IMR-90 (cell line): ENCODE measurements around the gene PTRH2. TPM values are rescaled to one million over a fixed set of nuclear protein-coding genes. Genes with fewer than 3 reads are reported as not detected.
A peak's percentile ranks its signal among the peaks of the same experiment; 100 is the strongest.

Source experiments
- ATAC-seq: fragments of 200-7000 bp; cut with Tn5 transposase; 2 replicates; pipeline ENCODE4 v1.9.1; 2020; ENCODE audit warnings: low read depth, mild to moderate bottlenecking, moderate library complexity
- BruUV-seq: library from RNA; stranded (reverse); fragments of 400-500 nt; replicated peaks from 2 replicates; lab custom pipeline; 2021; lab: Mats Ljungman, UMichigan
- CTCF ChIA-PET: fragments of 300-600 bp; formaldehyde crosslinking; extraction: SDS; loops from one replicate; lab custom pipeline; 2021; ENCODE audit warnings: antibody characterized with exemption; lab: Yijun Ruan, JAX
- POLR2A ChIA-PET: fragments of 300-600 bp; sonication (Branson Sonifier 250); formaldehyde crosslinking; loops from one replicate; lab custom pipeline; 2022; ENCODE audit warnings: antibody characterized with exemption; ENCODE audit not compliant: unreplicated experiment; lab: Charles Lee
- DNase-seq: peaks from one replicate; pipeline ENCODE4 v3.0.0; 2013
- H2AFZ ChIP-seq: replicated peaks from 2 replicates; pipeline ENCODE3; 2013; ENCODE audit warnings: low read length, mild to moderate bottlenecking; ENCODE audit not compliant: poor library complexity
- H2AK5ac ChIP-seq: 2 replicates; pipeline ENCODE4 v1.6.1; 2013; ENCODE audit warnings: low read depth, low read length, inconsistent platforms
- H2AK9ac ChIP-seq: replicated peaks from 2 replicates; pipeline ENCODE3; 2013; ENCODE audit warnings: mild to moderate bottlenecking, low read depth, low read length, moderate library complexity; ENCODE audit not compliant: poor library complexity
- H2BK120ac ChIP-seq: 2 replicates; pipeline ENCODE4 v1.6.1; 2013; ENCODE audit warnings: low read depth, low read length, inconsistent platforms
- H2BK15ac ChIP-seq: 3 replicates; pipeline ENCODE4 v1.6.1; 2013; ENCODE audit warnings: low read depth, low read length, inconsistent platforms
- H2BK20ac ChIP-seq: 2 replicates; pipeline ENCODE4 v1.6.1; 2013; ENCODE audit warnings: low read depth, mild to moderate bottlenecking, inconsistent platforms, low read length, moderate library complexity
- H2BK5ac ChIP-seq: 2 replicates; pipeline ENCODE4 v1.6.1; 2013; ENCODE audit warnings: mild to moderate bottlenecking, low read depth, low read length, inconsistent platforms; ENCODE audit not compliant: poor library complexity, severe bottlenecking
- H3K14ac ChIP-seq: replicated peaks from 2 replicates; pipeline ENCODE4 v1.6.1; 2013; ENCODE audit warnings: low read depth, low read length, inconsistent platforms
- H3K18ac ChIP-seq: 2 replicates; pipeline ENCODE4 v1.6.1; 2013; ENCODE audit warnings: low read depth, low read length, control low read depth
- H3K23ac ChIP-seq: 2 replicates; pipeline ENCODE4 v1.6.1; 2013; ENCODE audit warnings: low read depth, low read length, inconsistent platforms
- H3K27ac ChIP-seq: 2 replicates; pipeline ENCODE4 v1.5.1; 2013; ENCODE audit warnings: mild to moderate bottlenecking, control low read depth, low read length; ENCODE audit not compliant: insufficient read depth
- H3K27me3 ChIP-seq: 2 replicates; pipeline ENCODE4 v1.6.1; 2013; ENCODE audit warnings: low read length; ENCODE audit not compliant: control insufficient read depth, insufficient read depth
- H3K36me3 ChIP-seq: 2 replicates; pipeline ENCODE4 v1.6.1; 2013; ENCODE audit warnings: low read length, mixed read lengths; ENCODE audit not compliant: control insufficient read depth, insufficient read depth
- H3K4ac ChIP-seq: 2 replicates; pipeline ENCODE4 v1.6.1; 2013; ENCODE audit warnings: low read depth, low read length, inconsistent platforms
- H3K4me1 ChIP-seq: 2 replicates; pipeline ENCODE4 v1.6.1; 2013; ENCODE audit warnings: low read length, mixed read lengths; ENCODE audit not compliant: control insufficient read depth, insufficient read depth
- H3K4me2 ChIP-seq: 2 replicates; pipeline ENCODE4 v1.6.1; 2013; ENCODE audit warnings: low read depth, mild to moderate bottlenecking, control low read depth, low read length, moderate library complexity
- H3K4me3 ChIP-seq: 2 replicates; pipeline ENCODE4 v1.5.1; 2013; ENCODE audit warnings: low read depth, mild to moderate bottlenecking, control low read depth, low read length, moderate library complexity; ENCODE audit not compliant: insufficient read depth
- H3K56ac ChIP-seq: 2 replicates; pipeline ENCODE4 v1.6.1; 2013; ENCODE audit warnings: low read length, inconsistent platforms; ENCODE audit not compliant: insufficient read depth; ENCODE audit errors: extremely low read depth
- H3K79me1 ChIP-seq, 2 experiments: 2 replicates each; pipeline ENCODE4 v1.6.1; 2013; ENCODE audit warnings: low read length in 2 of 2, inconsistent platforms in 1 of 2, low read depth in 1 of 2
- H3K9ac ChIP-seq: 2 replicates; pipeline ENCODE4 v1.6.1; 2013; ENCODE audit warnings: low read depth, low read length, control low read depth
- H3K9me1 ChIP-seq: 2 replicates; pipeline ENCODE4 v1.6.1; 2013; ENCODE audit warnings: low read length, inconsistent platforms; ENCODE audit not compliant: insufficient read depth
- H3K9me3 ChIP-seq: 2 replicates; pipeline ENCODE4 v1.6.1; 2013; ENCODE audit warnings: low read length; ENCODE audit not compliant: control insufficient read depth, insufficient read depth
- H4K20me1 ChIP-seq: 2 replicates; pipeline ENCODE4 v1.6.1; 2013; ENCODE audit warnings: low read length, inconsistent platforms; ENCODE audit not compliant: insufficient read depth
- H4K5ac ChIP-seq: 2 replicates; pipeline ENCODE4 v1.6.1; 2013; ENCODE audit warnings: mild to moderate bottlenecking, low read depth, low read length, control low read depth
- H4K8ac ChIP-seq, 2 experiments: 2 replicates each; pipeline ENCODE4 v1.6.1; 2013; ENCODE audit warnings: low read depth in 2 of 2, low read length in 2 of 2, control low read depth in 1 of 2, inconsistent platforms in 1 of 2
- H4K91ac ChIP-seq: 2 replicates; pipeline ENCODE4 v1.6.1; 2013; ENCODE audit warnings: low read depth, low read length, inconsistent platforms; ENCODE audit not compliant: insufficient read depth
- BHLHE40 ChIP-seq: fragments of 150-350 bp; IDR thresholded peaks from 2 replicates; pipeline ENCODE4 v1.6.1; 2016; ENCODE audit warnings: mild to moderate bottlenecking, low read depth, low read length
- ELK1 ChIP-seq: fragments of 150-350 bp; IDR thresholded peaks from 2 replicates; pipeline ENCODE4 v1.6.1; 2016; ENCODE audit warnings: low read depth, mild to moderate bottlenecking, low read length, moderate library complexity, borderline replicate concordance
- FOS ChIP-seq: fragments of 150-350 bp; IDR thresholded peaks from 2 replicates; pipeline ENCODE4 v1.6.1; 2016; ENCODE audit warnings: low read depth, low read length
- RFX5 ChIP-seq: IDR thresholded peaks from 2 replicates; pipeline ENCODE4 v1.8.0; 2012; ENCODE audit warnings: low read depth, mild to moderate bottlenecking, low read length, moderate library complexity
- WGBS, 2 experiments: methylation state at CpG; one replicate each; pipeline versions ENCODE4 v1.1.5 to v1.1.7; 2013; ENCODE audit warnings: missing lambda C conversion rate in 2 of 2; ENCODE audit not compliant: insufficient read length in 1 of 2; ENCODE audit errors: extremely low coverage in 2 of 2; 5-methylcytosine and 5-hydroxymethylcytosine counted together
- dilution Hi-C: fragments of 300-500 bp; cut with HindIII; formaldehyde crosslinking; loops from one replicate; pipeline ENCODE4 v1.14.3; 2018; ENCODE audit warnings: low sequenced_read_pairs; ENCODE audit not compliant: unreplicated experiment
- in situ Hi-C: fragments of 300-500 bp; cut with MboI; formaldehyde crosslinking; loops from 3 replicates; pipeline ENCODE4 v1.14.3; 2019; ENCODE audit warnings: low sequenced_read_pairs, inconsistent platforms, mixed read lengths
- intact Hi-C: fragments of 100-400 bp; cut with micrococcal nuclease; formaldehyde crosslinking; loops from 2 replicates; pipeline ENCODE4 v1.10.0; 2022
- polyA plus RNA-seq, 3 experiments: library from polyadenylated mRNA; depleted of rRNA; stranded (reverse); fragments of >200 nt; gene quantifications; 2 replicates each; pipeline ENCODE4 v1.2.3, GENCODE V29; 2012; ENCODE audit warnings: low replicate concordance in 1 of 3
- total RNA-seq: library from RNA; depleted of rRNA; stranded (reverse); fragments of >200 nt; gene quantifications from 2 replicates; pipeline ENCODE4 v1.2.3, GENCODE V29; 2012

The PTRH2 gene
- total and polyA plus RNA-seq, 2 of the 4 experiments (the other 2 are of a cell fraction), result 24.9 to 49.7 TPM

- H3K14ac ChIP-seq, result no peak overlapping the region
- no peaks in the 10 kb centered on the region for H3K9me3 ChIP-seq
- intact Hi-C loops (no loop called here), in situ Hi-C loops (no loop called here), dilution Hi-C loops (no loop called here)
- H3K27ac ChIP-seq, result no peak overlapping the region
- no peak overlapping the region for H2AK5ac ChIP-seq
- no peak for ATAC-seq
- DNase-seq, result no peak
- no peak overlapping the region for H2AK9ac ChIP-seq
- no peak overlapping the region for H2BK15ac ChIP-seq
- TF ChIP-seq RFX5 (no peak), BHLHE40 (no peak), ELK1 (no peak), FOS (no peak)
- no peak overlapping the region for H3K23ac ChIP-seq
- H3K9ac ChIP-seq, result no peak overlapping the region
- H2AFZ ChIP-seq, result no peak overlapping the region
- H3K79me1 ChIP-seq, result peaks cover 22 to 51% of the 10 kb centered on the region in 2 experiments
- 0 out of 4 replicates have a peak overlapping the region, but pooled peaks of 1 of the 2 experiments have one; percentile 14 for H4K8ac ChIP-seq
- H2BK20ac ChIP-seq, result no peak overlapping the region
- no peak overlapping the region for H3K4me3 ChIP-seq
- peaks cover 7% of the 10 kb centered on the region; the same call in 1 of the 2 replicates for H3K9me1 ChIP-seq
- peaks cover 18% of the 10 kb centered on the region; the same call in 1 of the 2 replicates for H4K20me1 ChIP-seq
- H3K27me3 ChIP-seq, result no peaks in the 10 kb centered on the region
- H4K5ac ChIP-seq, result no peak overlapping the region
- H4K91ac ChIP-seq, result no peak overlapping the region
- H3K4me2 ChIP-seq, result no peak overlapping the region
- no peak overlapping the region for H3K56ac ChIP-seq
- no peak overlapping the region for H3K18ac ChIP-seq
- CTCF ChIA-PET, result interaction anchor here (0.6 kb wide), 1 partner anchor 165 kb away, joined by 3 read pairs; no protein-coding TSS in a partner anchor
- H2BK5ac ChIP-seq, result no peak overlapping the region
- POLR2A ChIA-PET, result no interaction called here
- H3K4me1 ChIP-seq, result peaks cover 12% of the 10 kb centered on the region
- TSS peak; percentile 61 for BruUV-seq
- H3K4ac ChIP-seq, result no peak overlapping the region
- no CpG with 5 or more reads among the region's 5 CpGs for WGBS, 2 experiments
- H2BK120ac ChIP-seq, result no peak overlapping the region
- peaks cover 44% of the 10 kb centered on the region for H3K36me3 ChIP-seq
These were observed 41.0 kb downstream of the PTRH2 start for GRCh38 chr17:59666235-59666634.
